T-helper 22 cell (primary cell): ENCODE results near the gene CA9.

Experiments used
- DNase-seq: peaks from one replicate; pipeline ENCODE4 v3.0.0-alpha.2; 2020; ENCODE audit warnings: low read depth

The CA9 gene

GRCh38 chr9:35691757-35692301, 18.1 kb downstream of the CA9 start:
- DNase-seq = no peak

- no peak for DNase-seq
Measured at GRCh38 chr9:35695943-35696401, 22.2 kb downstream of the CA9 start.

DNA sequence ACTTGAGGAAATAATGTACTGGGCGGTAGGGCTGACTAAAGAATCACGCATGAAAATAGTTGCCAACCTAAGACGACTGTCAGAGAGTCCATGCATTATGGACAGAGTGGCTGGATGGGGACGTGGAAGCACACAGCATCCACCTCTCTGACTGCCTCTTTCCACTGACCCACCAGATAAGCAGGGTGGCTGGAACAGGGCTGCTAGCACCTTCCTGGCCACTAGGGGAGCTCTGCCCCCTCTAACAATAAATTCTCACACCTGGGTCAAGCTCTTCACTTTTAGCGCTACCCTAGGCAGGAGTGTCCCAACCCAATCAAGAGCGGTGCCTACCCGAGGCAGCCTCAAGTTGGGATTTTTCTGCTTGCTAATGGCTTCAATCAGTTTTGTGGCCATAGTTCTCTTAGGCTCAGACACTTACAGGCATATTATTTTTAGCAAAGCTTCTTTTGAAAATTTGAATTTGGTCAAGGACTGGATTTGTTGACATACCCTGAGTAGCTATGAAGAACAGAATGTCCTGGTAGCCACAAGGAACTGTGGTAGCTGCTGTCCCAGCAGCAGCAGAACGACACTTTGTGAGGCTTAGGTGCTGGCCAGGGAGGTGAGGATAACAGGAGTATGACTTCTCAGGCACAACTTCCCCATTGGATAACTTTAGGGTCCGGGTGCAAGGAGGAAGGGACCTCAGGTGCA, 22.9 kb downstream of the CA9 start:
- no peak for DNase-seq

GRCh38 chr9:35697486-35697885, 23.8 kb downstream of the CA9 start:
- no peak for DNase-seq

GRCh38 chr9:35698231-35698630, 24.5 kb downstream of the CA9 start:
- no peak for DNase-seq

- no peak for DNase-seq
Measured at GRCh38 chr9:35700031-35700430, 26.3 kb downstream of the CA9 start.

- DNase-seq = no peak
Measured at GRCh38 chr9:35700942-35701341, 27.2 kb downstream of the CA9 start.

DNA sequence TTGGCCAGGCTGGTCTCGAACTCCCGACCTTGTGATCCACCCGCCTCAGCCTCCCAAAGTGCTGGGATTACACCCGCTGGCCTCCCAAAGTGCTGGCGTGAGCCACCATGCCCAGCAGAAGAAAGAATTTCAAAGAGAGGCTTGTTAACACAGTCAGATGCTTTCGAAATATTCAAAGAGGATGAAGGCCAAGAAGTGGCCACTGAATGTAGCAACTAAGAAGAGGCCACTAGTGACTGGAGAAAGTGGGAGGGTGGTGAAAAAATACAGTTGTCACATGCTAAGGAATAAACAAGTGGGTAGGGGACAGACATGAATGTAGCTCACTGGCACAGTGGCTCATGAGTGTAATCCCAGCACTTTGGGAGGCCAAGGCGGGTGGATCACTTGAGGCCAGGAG, 29.0 kb downstream of the CA9 start:
- no peak for DNase-seq

DNA sequence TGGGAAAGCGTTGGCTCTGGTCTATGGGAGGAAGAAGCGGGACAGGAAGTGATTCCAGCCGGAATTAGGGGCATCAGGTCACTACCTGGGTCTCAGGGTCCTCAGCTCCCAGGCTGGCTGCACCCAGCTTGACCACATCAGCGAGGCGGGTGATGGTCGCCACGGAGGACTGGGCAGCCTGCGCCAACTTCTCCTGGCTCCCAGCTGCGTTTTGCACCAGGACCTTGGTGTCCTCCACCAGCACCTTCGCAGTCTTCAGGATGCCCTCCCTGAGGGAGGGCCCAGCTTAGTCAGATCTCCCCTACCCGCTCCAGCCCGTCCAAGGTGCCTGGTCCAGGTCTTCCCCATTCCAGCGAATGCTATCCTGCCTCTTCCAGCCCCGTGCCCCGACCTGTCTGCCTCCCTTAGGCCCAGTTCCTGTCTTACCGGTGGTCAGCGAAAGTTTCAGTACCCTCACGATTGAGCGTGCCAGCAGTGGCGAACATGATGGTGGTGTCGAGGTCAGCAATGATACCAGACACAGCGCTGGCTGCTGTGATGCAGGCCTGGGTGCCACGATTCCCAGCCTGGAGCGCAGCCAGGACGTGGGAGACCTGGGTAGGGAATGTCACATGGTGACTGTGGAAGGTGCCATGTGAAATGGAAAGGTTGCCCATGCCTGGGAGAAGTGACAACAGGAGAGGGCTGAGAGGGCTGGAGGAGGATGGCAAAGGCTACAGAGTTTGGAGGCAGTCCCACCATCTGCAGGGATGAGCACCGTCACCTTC, 30.4 kb downstream of the CA9 start:
- no peak for DNase-seq

DNA sequence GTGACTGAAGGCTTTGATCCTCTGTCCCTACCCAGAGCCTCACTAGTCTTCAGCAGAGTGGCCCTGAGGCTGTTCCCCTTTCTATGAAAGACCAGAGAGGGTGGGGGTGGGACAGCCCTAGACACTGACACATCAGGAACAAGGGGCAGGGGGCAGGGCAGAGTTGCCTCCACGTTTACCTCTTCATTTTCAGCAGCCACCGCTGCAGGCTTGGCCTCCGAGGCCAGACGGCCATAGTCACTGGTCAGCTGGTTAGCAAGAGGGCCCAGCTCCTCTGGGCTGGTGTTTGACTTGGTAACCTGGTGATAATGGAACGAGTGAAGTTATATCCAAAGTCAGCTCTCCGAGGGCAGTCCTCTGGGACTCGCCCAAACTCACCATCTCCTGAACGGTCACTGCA, 31.6 kb downstream of the CA9 start:
- DNase-seq = no peak

GRCh38 chr9:35705836-35706430, 32.2 kb downstream of the CA9 start:
- no peak for DNase-seq

- no peak for DNase-seq
Measured at GRCh38 chr9:35706951-35707350, 33.2 kb downstream of the CA9 start.

DNA sequence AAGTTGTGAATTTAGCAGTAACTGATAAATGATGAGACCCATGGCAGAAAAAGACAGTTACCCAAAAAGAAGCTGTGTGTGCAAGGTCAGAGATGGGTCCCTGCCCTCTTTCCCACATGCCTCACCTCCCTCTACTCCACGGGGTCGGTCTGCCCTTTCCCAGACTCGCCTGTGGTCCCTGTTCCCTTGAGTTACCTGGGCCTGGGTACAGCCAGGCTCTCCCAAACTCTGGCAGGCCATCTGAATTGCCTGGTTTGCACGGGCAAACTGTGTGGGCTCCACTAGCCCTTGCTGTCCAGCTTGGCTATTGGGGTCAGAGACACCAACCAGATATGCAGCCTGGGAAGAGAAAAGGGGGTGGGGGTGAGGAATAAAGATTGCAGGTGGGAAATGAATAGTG, 34.4 kb downstream of the CA9 start:
- no peak for DNase-seq

- DNase-seq = no peak
Measured at GRCh38 chr9:35710818-35711500, 37.2 kb downstream of the CA9 start.

- DNase-seq = no peak
Measured at GRCh38 chr9:35711501-35712428, 38.0 kb downstream of the CA9 start.

- no peak for DNase-seq
Measured at GRCh38 chr9:35712762-35713400, 39.2 kb downstream of the CA9 start.

GRCh38 chr9:35713578-35713977, 39.9 kb downstream of the CA9 start:
- no peak for DNase-seq

DNA sequence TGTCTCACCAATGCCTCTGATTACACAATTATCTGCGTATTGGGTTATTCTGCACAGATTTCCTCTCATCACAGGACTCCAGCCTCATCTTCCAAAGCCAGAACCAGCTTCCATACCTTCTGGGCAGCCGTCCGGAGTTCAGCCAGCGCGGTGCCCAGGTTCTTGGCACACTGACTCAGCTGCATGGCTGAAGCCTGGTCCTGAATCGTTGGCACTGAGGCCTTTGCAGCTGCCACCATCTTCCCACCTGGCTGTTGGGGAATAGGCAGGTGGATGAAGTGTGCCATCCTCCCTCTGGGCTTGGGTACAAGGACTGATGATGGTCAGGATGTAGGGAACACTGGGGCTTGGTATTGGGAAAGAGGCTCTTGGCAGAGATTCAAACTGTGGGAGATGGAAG, 40.4 kb downstream of the CA9 start:
- DNase-seq = no peak

DNA sequence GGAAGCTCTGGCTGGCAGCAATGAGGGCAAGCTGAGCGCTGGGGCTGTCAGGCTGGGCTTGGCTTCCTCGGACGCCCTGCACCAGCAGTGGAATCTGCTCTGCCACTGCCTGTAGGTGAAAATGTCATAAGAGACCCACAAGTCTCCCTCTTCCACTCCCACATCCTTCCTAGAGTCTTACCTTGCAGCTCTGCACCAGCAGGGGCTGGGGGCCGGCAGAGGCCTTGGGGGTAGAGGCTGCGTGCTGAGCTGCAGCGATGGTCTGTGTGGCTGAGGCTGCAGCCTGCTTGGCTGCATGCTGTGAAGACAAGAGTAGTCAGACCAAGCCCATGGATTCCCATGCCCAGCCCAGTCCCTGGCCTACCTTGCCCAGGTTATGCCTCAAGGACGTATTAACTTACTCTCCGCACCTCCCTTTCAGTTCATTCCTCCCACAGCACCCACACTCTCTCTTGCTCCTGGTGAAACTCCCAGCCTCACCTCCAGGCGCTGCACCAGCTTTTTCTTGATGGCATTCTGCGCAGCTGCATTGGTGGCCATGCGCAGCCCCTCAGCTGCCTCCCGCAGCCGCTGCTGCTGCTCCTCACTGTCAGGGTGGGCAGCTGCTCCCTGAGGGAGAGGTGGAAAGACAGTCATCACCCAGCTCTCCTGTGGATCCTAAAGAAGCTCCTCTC, 41.0 kb downstream of the CA9 start:
- no peak for DNase-seq

DNA sequence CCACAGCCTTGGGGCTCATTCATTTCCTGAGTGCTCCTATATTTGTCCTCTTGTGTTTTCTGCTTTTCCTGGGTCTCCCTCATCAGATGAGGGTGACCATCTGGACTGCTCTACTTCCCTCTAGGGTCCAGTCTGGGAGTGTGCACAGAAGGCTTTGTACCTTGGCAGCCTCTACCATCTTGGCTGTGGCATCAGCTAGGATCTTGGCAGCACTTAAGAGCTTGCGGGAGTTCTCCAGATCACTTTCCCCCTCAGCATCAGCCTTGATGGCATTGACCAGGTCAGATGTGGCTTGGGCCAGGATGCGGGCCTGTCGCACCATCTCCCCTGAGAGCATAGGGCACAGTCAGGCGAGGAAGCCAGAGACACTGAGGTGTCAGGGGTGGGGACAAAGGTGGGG, 42.5 kb downstream of the CA9 start:
- DNase-seq = no peak
